Fibroblast of the conjunctiva (primary cell): Measurements from ENCODE around the gene COPG2.

Experiments
- DNase-seq: peaks from one replicate; pipeline ENCODE4 v3.0.0-alpha.2; 2010; ENCODE audit warnings: low read depth

Gene COPG2

DNA sequence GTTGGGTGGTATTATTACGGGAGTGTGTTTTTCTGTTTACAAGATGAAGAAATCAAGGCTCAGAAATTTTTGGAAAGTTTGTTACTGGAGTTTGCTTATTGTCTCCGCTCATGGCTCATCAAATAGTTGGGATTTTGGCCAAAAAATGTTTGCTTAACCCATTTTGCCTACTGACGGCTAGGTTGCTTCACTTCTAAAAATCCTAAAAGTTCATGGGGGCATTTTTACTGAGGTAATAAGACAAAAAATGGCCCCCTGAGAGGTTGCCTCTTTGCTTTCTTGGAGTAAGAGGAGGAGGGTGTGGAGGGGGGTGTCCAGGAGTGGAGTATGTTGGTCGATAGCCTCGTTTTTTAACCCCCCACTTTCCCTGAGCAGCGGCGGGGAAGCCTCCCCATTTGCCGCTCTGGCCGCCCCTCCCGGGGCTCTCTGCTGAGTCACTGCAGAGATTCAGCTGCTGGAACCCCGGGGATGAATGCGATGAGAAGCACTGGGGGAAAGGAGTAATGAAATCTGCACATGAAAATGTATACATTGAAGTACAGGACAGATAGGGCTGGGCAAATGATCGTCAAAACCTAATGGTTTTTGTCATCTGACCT is 175.2 kb downstream of the COPG2 start:
- no peak for DNase-seq

DNA sequence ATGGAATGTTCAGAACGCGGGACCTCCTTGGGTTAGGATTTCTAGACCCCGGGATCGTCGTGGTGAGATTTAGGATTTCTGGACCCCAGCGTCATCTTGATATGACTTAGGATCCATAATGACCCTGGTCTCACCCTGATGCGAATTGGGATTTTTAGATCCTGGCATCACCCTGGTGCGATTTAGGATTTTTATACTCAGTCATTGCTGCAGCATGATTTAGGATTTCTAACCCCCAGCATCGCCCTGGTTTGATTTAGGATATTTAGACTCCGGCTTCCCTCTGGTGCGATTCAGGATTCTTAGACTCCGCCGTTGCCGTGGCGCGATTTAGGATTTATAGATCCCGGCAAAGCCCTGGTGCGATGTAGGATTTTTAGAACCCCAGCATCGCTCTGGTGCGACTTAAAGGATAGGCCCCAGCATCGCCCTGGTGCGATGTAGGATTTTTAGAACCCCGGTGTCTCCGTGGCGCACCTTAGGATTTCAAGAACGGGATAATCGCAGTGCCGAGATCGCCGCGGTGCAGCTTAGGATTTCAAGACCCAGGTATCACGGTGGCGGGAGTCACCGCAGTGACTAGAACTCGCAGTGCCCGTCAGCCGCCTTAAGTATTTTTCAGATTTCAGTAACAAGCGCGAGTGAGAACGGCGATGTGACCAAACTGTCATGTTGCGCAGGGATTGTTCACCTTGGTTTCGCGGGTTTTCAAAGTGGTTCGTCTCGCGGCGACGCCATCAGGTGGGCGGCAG is 175.8 kb downstream of the COPG2 start:
- no peak for DNase-seq

DNA sequence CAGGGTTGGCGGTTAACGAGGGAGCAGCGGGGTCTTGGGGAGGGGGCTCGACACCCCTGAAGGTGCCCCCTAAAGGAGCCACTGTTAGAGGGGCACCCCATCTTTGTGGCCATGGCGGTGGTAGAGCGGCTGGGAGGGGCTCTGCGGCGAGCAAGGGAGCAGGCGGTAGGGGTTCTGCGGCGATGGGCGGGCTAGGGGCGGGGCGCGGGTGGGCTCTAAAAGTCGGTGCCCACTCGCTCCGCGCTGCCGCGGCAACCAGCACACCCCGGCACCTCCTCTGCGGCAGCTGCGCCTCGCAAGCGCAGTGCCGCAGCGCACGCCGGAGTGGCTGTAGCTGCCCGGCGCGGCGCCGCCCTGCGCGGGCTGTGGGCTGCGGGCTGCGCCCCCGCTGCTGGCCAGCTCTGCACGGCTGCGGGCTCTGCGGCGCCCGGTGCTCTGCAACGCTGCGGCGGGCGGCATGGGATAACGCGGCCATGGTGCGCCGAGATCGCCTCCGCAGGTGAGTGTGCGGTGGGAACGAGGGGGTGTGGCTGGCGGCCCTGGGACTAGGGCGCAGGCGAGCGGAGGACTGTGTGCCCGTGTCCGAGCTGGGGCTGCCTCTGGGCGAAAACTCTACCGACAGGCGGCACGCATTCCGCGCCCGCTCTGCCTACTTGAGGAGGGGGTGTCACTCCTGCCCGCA is 176.6 kb downstream of the COPG2 start, which contains the start of gene MEST:
MEST (plus strand) TSS at position 245 of the 682 bp plus-strand sequence; CDS start at position 474, 229 bp downstream.
- no peak for DNase-seq

DNA sequence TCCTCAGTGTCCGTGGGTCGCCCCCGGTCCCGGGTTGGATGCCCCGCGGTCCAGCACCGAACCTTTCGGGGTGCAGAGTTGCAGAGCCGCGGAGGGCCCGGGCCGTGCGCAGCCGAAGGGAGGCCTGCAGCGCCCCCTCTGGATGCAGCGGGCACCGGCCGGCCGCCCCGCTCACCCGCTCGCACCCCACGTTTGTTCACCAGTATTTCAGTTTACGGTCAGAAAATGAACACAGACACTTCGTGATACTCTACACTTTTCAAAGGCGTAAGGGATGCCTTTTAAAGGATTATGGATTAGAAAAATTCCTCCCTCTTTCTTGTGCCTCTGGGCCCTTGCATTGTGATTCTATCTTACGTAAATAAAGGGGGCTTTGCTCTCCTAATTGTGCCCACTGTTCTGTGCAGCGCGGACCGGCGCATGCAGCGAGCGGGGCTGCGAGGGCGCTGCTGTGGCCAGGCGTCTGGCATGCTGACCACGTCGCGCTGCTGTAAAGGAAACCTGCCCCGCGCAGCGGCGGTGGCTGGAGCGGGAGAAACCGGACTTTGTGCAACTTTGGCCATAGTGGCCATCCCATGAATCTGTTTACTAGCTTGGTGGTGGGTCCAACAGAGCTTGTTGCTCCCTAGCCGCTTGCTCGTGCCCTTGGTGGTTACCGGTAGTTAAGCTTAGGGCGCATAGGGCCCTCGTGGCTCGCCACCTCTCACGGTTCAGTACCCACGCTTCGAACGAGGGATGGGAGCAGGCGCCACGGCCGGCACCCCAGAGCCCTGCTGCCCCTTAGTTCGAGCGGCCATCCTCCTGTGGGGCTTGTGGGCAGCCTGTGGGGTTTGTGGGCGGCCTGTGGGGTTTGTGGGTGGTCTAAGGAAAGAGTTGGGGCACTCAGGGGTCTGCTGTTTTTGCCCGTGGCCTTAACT is 177.4 kb downstream of the COPG2 start:
- DNase-seq: no peak

DNA sequence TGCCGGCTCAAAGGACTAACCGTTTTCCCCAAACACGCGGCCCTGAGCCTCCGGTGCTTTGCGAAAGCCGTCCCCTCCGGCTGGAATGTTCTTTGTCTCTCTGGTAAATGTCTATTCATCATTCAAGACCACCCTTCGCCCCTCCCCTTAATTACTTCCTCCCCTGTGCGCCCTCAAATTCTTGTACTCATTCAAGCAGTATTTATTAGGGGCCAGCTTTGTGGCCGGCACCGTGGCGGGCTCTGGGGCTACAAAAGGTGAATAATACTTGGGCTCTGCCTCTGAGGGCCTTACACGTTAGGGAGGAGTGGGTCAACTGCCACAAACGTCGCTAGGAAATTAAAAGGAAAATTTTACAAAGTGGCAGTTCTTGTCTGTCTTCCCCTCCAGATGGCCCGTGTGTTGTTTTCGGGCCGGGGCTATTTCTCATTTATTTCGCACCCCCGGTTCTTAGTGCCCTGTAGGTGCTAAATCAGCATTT is 178.2 kb downstream of the COPG2 start:
- DNase-seq: no peak

DNA sequence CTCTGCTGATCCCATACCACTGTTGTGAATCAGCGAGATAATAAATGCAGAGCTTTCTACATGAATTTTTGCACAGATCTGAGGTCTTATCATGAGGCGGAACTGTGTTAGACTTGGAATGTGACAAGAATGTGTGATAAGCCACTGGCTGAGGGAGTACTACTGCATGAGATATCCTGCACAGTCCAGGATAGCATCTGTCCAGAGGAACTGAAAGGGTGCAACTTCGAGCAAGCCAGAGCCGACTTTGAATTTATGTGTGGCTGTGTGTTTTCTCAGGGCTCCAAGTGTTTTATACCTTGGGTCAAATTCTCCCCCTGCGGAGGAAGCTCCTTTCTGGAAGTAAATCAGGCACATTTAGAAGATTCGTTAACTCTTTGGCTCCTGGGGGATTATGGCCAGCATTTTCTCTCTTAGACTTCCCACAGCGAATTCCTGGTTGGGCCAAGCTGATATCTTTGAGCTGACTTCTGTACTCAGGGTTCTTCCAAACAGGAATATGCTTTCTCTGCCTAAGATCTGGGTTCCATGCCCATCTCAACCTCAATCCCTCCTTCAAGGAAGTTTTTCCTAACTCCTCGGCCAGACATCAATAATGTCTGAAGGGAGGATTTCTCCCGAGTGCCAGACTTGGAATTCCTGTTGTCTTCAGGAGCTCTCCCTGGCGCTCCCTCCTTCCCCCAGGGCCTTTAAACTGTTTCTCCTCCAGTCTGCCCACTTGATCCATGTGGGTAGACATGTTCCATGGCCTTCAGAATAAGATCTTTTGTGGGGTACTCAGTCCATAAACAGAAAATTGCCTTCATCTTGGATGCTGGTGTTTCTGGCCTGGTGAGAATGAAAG is 179.2 kb downstream of the COPG2 start:
- DNase-seq: no peak

DNA sequence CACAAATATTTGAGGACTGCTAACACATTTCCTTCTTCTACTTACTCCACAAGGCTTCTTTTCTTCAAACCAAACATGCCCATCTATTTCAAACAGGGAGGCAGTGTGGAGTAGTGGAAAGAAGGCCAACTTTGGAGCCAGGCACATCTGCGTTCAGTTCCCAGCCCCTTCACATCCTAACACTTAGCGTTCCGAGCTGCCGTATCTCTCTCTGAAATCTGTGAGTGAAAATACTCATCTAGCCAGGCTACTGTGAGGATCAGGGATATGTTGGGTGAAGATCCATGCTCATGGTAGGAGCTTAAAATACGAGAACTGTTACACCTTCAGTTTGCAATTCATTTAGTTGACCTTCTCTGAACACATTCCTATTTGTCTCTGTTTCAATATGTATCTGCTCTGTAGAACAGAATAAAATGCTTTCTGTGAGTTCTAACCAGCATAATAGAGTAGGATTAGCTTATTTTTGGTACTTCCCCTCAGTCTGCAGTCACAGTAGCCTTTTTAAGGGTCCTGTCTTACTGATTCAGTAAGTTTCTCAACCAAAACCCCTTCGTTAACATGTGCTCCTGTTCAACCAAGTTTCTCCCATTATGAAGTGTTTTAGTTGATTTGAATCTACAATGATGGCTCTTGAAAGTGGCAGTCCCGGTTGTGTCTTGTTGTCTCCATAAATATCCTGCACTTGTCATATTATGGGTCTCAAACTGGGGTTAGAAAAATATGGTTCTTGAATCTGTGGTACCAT is 180.0 kb downstream of the COPG2 start:
- DNase-seq: no peak

DNA sequence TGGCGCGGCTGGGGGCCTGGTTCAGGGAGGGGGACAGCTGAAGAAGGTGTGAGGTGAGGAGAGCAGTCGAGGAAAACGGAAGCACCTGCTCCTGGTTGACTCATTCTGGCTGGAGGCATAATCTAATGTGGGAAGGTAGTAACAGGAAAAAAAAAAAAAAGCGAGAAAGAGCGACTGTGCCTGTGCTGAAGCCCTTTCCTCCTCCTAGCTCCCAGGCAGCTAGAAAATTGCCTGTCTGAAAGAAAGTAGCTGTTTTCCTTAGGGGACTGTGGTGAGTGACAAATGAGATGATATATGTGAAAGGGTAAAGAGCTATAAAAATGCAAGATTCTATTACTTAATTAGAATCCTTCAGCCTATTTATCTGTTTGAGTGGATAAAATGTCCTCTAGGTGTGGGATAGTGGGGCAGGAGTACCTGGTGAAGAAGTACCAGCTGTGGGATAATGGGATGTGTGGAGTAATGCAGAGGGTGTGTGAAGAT is 181.6 kb downstream of the COPG2 start:
- DNase-seq: no peak

DNA sequence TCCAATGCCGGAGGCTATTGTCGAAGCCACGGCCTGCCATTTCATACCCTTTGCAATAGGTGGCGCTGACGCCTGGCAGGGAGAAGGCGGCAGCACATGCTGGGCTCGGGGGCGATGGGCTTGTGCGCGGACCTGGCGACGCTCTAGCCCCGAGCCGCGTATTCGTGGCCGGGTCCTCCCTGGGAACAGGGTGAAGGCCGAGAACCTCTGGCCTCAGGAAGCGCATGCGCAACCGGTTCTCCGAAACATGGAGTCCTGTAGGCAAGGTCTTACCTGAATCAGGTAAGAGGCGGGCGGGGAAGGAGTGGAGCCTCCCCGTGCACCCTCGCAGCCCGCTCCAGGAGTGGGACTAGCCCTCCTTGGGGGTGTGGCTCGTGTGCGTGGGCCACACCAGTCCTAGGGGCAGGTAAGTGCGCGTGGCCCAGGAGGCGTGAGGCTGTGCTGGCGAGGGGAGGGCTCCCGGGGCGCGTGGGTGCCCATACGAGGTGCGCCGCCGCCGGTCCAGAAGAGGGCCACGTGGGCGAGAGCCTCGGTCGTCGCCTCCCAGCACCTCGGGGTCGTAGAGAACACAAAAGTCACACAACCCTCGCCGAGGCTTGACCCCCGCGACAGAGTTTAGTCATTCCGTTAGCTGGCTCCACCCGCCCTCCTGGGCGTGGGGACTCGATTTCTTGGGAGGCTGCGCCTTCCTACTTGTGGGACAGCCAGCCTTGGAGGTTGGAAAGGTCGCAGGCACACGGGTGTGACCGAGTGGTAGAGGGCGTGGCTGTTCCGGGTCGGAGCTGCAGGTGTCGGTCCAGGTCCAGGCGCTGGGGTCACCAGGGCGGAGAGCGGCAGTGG is 182.2 kb downstream of the COPG2 start:
- no peak for DNase-seq

DNA sequence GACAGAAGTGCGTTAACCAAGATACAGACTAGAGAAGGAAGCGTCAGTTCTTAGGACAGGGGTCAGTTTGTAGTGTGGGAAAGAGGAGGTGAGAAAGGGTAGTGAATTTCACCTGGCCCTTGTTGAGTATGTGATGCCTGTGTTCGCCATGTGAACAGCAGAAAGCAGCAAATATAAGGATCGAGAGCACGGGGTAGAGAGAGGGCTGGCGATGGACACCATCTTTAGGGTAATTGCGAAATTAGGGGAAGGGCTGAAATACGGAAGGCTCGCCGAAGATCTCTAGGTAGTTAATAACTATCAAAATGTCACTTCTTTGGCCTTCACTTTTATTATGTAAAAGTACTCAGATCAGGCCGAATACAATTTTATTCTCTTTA is 182.8 kb downstream of the COPG2 start:
- DNase-seq: no peak

DNA sequence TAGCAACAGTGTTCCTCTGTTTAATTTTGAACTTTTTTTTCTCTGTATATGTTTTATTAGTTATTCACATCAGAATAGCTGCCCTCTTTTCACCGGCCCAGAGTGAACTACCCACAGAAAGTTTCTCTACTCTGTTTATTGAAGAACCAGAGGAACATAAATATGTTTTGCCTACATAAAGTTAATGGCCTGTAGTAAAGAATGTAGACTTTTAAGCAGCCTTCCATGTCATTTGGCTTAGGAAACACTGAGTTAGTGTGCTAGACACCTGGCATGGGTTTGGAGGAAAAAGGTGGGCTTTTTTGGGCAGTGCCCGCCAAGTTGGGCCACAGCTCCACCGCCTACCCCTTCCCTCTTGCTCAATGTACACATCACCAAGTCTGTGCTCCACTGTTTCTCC is 185.5 kb downstream of the COPG2 start:
- no peak for DNase-seq

DNA sequence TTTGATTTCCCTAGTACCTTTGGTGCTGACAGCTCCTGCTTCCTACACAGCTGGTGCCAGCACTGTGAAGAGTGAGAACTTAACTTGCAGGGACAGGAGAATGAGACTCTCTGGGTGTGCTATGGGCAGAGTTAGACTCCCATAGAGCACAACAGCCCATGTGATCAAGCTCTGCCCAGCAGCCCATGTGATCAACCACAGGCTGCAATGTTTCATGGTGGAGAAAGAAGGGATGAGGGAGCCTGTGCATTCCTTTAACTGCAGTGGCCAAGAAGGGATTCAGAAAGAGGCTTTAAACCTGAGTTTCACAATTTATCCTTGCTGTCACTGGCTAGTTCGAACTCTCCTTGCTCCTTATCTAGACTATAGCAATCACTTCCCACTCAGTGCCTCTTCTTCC is 186.7 kb downstream of the COPG2 start:
- no peak for DNase-seq

DNA sequence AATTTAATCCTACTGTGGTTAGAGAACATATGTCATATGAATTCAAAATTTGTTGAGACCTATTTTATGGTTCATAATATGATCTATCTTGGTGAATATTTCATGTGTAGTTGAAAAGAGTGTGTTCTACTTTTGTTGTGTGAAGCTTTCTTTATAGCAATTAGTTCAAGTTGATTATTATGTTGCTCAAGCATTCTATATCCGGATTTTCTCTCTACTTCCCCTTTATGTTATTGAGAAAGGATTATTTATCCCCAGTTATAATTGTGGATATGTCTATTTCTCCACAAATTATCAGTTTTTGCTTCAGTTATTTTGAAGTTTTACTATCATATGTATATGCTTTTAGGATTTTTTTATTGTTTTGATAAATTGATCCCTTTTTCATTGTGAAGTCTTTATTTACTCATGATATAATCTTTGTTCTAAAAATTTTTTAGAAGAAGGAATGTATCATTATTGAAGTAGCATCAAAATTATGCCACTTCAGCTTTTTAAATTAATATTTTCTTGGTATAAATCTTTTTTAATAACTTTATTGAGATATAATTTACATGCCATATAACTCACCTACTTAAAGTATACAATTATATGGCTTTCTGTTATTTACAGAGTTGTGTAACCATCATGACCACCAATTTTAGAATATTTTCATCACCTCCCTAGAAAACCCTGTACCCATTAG is 188.7 kb downstream of the COPG2 start:
- DNase-seq: no peak

DNA sequence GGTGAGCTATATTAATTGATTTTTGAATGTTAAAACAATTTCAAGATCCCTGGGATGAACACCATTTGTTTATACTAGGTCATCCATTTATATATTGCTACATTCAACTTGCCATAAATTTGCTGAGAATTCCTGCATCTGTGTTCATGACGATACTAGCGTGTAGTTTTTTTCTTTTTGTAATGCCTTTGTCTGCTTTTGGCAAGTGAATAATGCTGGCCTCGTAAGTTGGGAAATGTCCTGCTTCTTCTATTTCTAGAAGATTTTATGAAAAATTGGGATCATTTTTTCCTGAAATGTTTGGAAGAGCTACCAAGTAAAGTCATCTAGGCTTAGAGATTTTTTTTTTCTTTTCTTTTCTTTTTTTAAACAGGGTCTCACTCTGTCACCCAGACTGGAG is 189.6 kb downstream of the COPG2 start:
- DNase-seq: no peak

DNA sequence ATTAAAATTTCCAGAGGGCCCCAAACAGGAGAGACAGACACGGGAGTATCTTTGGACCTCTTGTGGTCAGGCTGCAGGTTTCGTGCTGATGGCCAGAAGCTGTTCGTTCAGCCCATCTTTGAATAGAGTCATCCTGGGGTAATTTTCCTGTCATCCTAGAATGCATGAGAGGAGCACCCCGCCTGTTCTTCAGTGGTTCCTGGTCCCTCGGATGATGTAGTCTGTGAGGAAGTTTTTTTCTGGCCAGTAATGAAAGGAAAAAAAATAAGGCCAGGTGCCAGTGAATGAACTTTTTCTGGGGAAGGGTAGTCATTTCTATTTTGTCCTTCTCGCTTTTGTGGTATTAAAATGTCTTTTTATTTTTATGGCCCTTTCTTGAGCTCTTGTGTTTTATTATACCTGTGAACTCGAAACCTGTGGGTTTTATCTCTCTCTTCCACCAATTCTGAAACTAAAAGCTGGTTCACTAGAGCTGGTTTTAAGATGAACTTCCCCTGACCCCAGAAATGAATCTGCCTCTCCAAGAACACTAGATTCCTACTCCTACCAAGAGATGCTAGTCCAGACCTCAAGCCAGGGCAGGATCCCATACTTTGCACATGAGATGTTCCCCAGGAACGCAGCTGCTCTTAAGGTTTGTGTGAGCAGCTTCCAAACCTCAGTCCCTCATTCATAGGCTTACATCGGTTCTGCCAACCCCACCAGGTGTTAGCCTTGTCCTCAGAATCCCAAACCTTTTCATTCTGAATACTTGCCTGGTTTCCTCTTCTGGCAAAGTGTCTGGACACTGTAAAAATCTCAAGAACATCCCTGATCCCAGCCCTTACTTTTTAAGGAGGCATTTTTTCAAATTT is 192.0 kb downstream of the COPG2 start:
- no peak for DNase-seq

DNA sequence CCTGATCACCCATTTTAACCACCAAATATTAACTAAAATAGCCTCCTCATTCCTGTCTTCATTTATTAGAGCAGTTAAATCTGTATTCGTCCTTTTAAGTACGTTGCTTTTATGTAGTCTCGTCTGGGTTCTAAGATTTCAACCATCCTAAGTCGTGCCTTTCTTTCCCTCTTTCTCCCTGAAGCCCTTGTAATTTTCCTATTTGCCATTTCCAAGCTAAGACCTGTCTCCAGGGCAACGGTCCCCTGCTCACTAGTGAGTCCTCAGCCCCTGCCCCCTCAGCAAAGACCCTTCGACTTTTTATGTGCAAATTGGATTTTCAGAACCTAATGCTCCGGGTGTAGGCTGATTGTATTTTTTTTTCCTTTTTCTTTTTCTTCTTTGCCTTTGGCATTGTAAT is 192.8 kb downstream of the COPG2 start:
- DNase-seq: no peak

DNA sequence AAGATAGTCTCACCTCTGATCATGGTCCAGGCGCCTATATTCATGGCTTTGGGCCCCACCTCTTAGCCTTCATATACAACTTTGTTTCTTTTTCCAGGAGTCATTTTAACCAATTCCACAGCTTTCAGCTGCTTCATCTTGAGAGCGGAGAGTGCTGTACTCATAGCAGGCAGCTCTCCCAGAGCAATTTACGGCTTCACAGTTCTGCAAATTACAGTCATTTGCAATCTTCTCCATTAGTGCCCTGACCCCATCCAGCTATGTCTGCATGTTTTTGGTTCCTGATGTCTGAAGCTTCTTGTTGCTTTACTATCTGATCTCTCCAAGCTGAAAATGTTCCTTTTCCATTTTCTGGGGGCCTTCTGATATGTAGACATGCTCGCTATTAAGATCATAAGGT is 194.7 kb downstream of the COPG2 start:
- DNase-seq: no peak

DNA sequence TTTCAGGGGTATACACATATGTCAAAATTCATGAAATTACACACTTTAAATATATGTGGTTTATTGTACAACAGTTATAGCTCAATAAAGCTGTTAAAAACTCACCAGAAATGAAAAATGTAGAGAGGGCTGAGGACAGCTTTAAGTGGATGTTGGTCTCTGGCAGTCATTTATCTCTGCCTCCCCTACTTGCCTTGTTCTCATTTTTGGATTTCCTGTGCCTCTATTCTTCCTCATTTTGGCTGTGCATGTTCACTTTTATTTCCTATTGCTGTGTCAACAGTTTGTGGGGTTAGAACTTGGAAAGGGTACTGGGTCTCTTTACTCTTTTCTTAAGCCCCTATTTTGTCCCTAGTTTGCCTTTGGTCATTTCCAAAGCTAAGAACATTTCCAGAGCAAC is 195.3 kb downstream of the COPG2 start:
- DNase-seq: no peak
